ENCODE results near the gene FAM200B. TPM values are rescaled to one million over a fixed set of nuclear protein-coding genes. Genes with fewer than 3 reads are reported as not detected.
A peak's percentile ranks its signal among the peaks of the same experiment; 100 is the strongest.

FAM200B gene
- total RNA-seq, 2 experiments from 2014 or later: 18.5 to 22.1 TPM

- no peak overlapping the region for H3K4me3 ChIP-seq (ENCODE audit: low read length)
- H3K27me3 ChIP-seq (ENCODE audit: control insufficient read depth in 1 of 2, insufficient read depth in 2 of 2, low read length in 2 of 2): no peaks in the 10 kb centered on the region
- no peaks in the 10 kb centered on the region for H3K9me3 ChIP-seq (ENCODE audit: control insufficient read depth in 1 of 2, insufficient read depth in 1 of 2, low read length in 2 of 2)
- no peaks in the 10 kb centered on the region for H3K27me3 Mint-ChIP-seq
- peaks cover 31% of the 10 kb centered on the region for H3K36me3 ChIP-seq (ENCODE audit: insufficient read depth, low read length)
- no peaks in the 10 kb centered on the region for H3K9me3 Mint-ChIP-seq
- intact Hi-C loops (cut with DNase I, micrococcal nuclease): loop anchor here in 1 of 2 experiments (5.0 kb wide), 1 partner anchor 73 kb away; no protein-coding TSS in a partner anchor
- CTCF ChIA-PET: no interaction called here
- POLR2A ChIA-PET: no interaction called here
- peaks cover 58% of the 10 kb centered on the region for H3K36me3 Mint-ChIP-seq (ENCODE audit: low read depth)
- TF ChIP-seq CTCF (IDR thresholded peaks at IDR 0.05): no peak
- H3K27ac Mint-ChIP-seq: no peak overlapping the region
- no peak overlapping the region for H3K27ac ChIP-seq (ENCODE audit: low read depth in 1 of 2, low read length in 2 of 2)
- ATAC-seq (ENCODE audit: poor library complexity) (no peak), DNase-seq (no peak)
- peak overlapping the region; percentile 5 for H3K4me3 Mint-ChIP-seq
- peaks cover 6% of the 10 kb centered on the region for H3K4me1 ChIP-seq (ENCODE audit: insufficient read depth, low read length)
- H3K4me1 Mint-ChIP-seq (ENCODE audit: low read depth): peaks cover 47% of the 10 kb centered on the region
Observed at GRCh38 chr4:15684498-15684897, 2.9 kb downstream of the FAM200B start.

- CTCF ChIA-PET: no interaction called here
- no peak overlapping the region for H3K4me3 Mint-ChIP-seq
- intact Hi-C loops (cut with DNase I, micrococcal nuclease): no loop called here
- H3K27me3 ChIP-seq (ENCODE audit: control insufficient read depth in 1 of 2, insufficient read depth in 2 of 2, low read length in 2 of 2): no peaks in the 10 kb centered on the region
- H3K4me3 ChIP-seq (ENCODE audit: low read length): no peak overlapping the region
- H3K27me3 Mint-ChIP-seq: no peaks in the 10 kb centered on the region
- H3K27ac ChIP-seq (ENCODE audit: low read depth in 1 of 2, low read length in 2 of 2): no peak overlapping the region
- H3K4me1 Mint-ChIP-seq (ENCODE audit: low read depth): peaks cover 31% of the 10 kb centered on the region
- H3K36me3 ChIP-seq (ENCODE audit: insufficient read depth, low read length): peaks cover 31% of the 10 kb centered on the region
- H3K4me1 ChIP-seq (ENCODE audit: insufficient read depth, low read length): no peaks in the 10 kb centered on the region
- no peak overlapping the region for H3K27ac Mint-ChIP-seq
- no peak for ATAC-seq (ENCODE audit: poor library complexity)
- H3K9me3 Mint-ChIP-seq: no peaks in the 10 kb centered on the region
- POLR2A ChIA-PET: interaction anchor here (1.6 kb wide), 1 partner anchor 8 kb away, joined by 4 read pairs; no protein-coding TSS in a partner anchor
- no peak for TF ChIP-seq CTCF (IDR thresholded peaks at IDR 0.05)
- no peaks in the 10 kb centered on the region for H3K9me3 ChIP-seq (ENCODE audit: control insufficient read depth in 1 of 2, insufficient read depth in 1 of 2, low read length in 2 of 2)
- H3K36me3 Mint-ChIP-seq (ENCODE audit: low read depth): peaks cover 50% of the 10 kb centered on the region
- no peak for DNase-seq
Observed at GRCh38 chr4:15688051-15688450, 6.4 kb downstream of the FAM200B start.

GRCh38 chr4:15689540-15689939, 7.9 kb downstream of the FAM200B start:
- Mint-ChIP-seq H3K4me3 (no peak overlapping the region), H3K36me3 (ENCODE audit: low read depth) (peaks cover 47% of the 10 kb centered on the region), H3K4me1 (ENCODE audit: low read depth) (peaks cover 16% of the 10 kb centered on the region), H3K27me3 (no peaks in the 10 kb centered on the region), H3K9me3 (no peaks in the 10 kb centered on the region), H3K27ac (no peak overlapping the region)
- ATAC-seq (ENCODE audit: poor library complexity) (no peak), DNase-seq (peak in 2 of 14 experiments; percentile 29 to 31)
- H3K9me3 ChIP-seq (ENCODE audit: control insufficient read depth in 1 of 2, insufficient read depth in 1 of 2, low read length in 2 of 2): no peaks in the 10 kb centered on the region
- TF ChIP-seq CTCF (IDR thresholded peaks at IDR 0.05): no peak
- ChIA-PET CTCF (no interaction called here), POLR2A (no interaction called here)
- no peak overlapping the region for H3K4me3 ChIP-seq (ENCODE audit: low read length)
- H3K4me1 ChIP-seq (ENCODE audit: insufficient read depth, low read length): no peaks in the 10 kb centered on the region
- no peak overlapping the region for H3K27ac ChIP-seq (ENCODE audit: low read depth in 1 of 2, low read length in 2 of 2)
- peaks cover 31% of the 10 kb centered on the region for H3K36me3 ChIP-seq (ENCODE audit: insufficient read depth, low read length)
- intact Hi-C loops (cut with DNase I, micrococcal nuclease): no loop called here
- H3K27me3 ChIP-seq (ENCODE audit: control insufficient read depth in 1 of 2, insufficient read depth in 2 of 2, low read length in 2 of 2): no peaks in the 10 kb centered on the region
